HG02763 (cell line): ENCODE data around the gene TBX18.

ENCODE experiments used
- ATAC-seq: cut with Tn5 transposase; IDR thresholded peaks from one replicate; pipeline ENCODE4 v1.9.1; 2021; ENCODE audit warnings: mild to moderate bottlenecking, moderate library complexity; ENCODE audit not compliant: unreplicated experiment

The TBX18 gene

GRCh38 chr6:84681693-84682326, 82.6 kb downstream of the TBX18 start:
- ATAC-seq: no peak

- ATAC-seq: no peak
These were observed 88.7 kb downstream of the TBX18 start for GRCh38 chr6:84675651-84676050.

- ATAC-seq: no peak
These were observed 90.0 kb downstream of the TBX18 start for GRCh38 chr6:84674395-84674794.

- no peak for ATAC-seq
These were observed 93.2 kb downstream of the TBX18 start for GRCh38 chr6:84671183-84671582.

GRCh38 chr6:84669945-84670344, 94.5 kb downstream of the TBX18 start:
- ATAC-seq: no peak

GRCh38 chr6:84667252-84668213, 96.9 kb downstream of the TBX18 start:
- ATAC-seq: no peak

- ATAC-seq: no peak
These were observed 99.0 kb downstream of the TBX18 start for GRCh38 chr6:84665401-84665800.

GRCh38 chr6:84663866-84664265, 100.5 kb downstream of the TBX18 start:
- ATAC-seq: no peak

GRCh38 chr6:84657486-84657885, 106.9 kb downstream of the TBX18 start:
- ATAC-seq: no peak

- ATAC-seq: no peak
These were observed 107.4 kb downstream of the TBX18 start for GRCh38 chr6:84657025-84657424.

GRCh38 chr6:84653027-84653551, 111.3 kb downstream of the TBX18 start:
- no peak for ATAC-seq

- no peak for ATAC-seq
These were observed 111.9 kb downstream of the TBX18 start for GRCh38 chr6:84652356-84653026.

GRCh38 chr6:84651583-84651982, 112.8 kb downstream of the TBX18 start:
- no peak for ATAC-seq

GRCh38 chr6:84648444-84648843, 116.0 kb downstream of the TBX18 start:
- ATAC-seq: no peak

- ATAC-seq: no peak
These were observed 118.7 kb downstream of the TBX18 start for GRCh38 chr6:84645563-84646266.

GRCh38 chr6:84645000-84645399, 119.4 kb downstream of the TBX18 start:
- ATAC-seq: no peak

GRCh38 chr6:84643778-84644177, 120.6 kb downstream of the TBX18 start:
- ATAC-seq: no peak

- ATAC-seq: no peak
These were observed 123.3 kb downstream of the TBX18 start for GRCh38 chr6:84641076-84641475.

GRCh38 chr6:84639396-84639795, 125.0 kb downstream of the TBX18 start:
- no peak for ATAC-seq

- no peak for ATAC-seq
These were observed 126.1 kb downstream of the TBX18 start for GRCh38 chr6:84638286-84638685.
